Adipocyte (in vitro differentiated cells): ENCODE measurements around the gene SDHC.
A peak's percentile ranks its signal among the peaks of the same experiment; 100 is the strongest.

Experiments used
- DNase-seq: peaks from one replicate; pipeline ENCODE4 v3.0.0-alpha.2; 2015; ENCODE audit warnings: low read depth
- H3K27me3 ChIP-seq: replicated peaks from 2 replicates; pipeline ENCODE4 v1.7.0; 2013; ENCODE audit warnings: mild to moderate bottlenecking, low read length, moderate library complexity; ENCODE audit not compliant: control insufficient read depth, insufficient read depth
- H3K36me3 ChIP-seq: 2 replicates; pipeline ENCODE4 v1.7.0; 2013; ENCODE audit warnings: low read length, mild to moderate bottlenecking, moderate library complexity; ENCODE audit not compliant: control insufficient read depth, insufficient read depth, severe bottlenecking
- H3K4me1 ChIP-seq: 2 replicates; pipeline ENCODE4 v1.7.0; 2013; ENCODE audit warnings: mild to moderate bottlenecking, low read length, moderate library complexity; ENCODE audit not compliant: control insufficient read depth, insufficient read depth
- H3K4me3 ChIP-seq: 2 replicates; pipeline ENCODE4 v1.7.0; 2013; ENCODE audit warnings: mild to moderate bottlenecking, low read length, moderate library complexity
- H3K9ac ChIP-seq: 2 replicates; pipeline ENCODE4 v1.7.0; 2013; ENCODE audit warnings: mild to moderate bottlenecking, low read length, moderate library complexity
- H3K9me3 ChIP-seq: 2 replicates; pipeline ENCODE4 v1.7.0; 2013; ENCODE audit warnings: mild to moderate bottlenecking, low read length, moderate library complexity; ENCODE audit not compliant: control insufficient read depth

The SDHC gene

GRCh38 chr1:161357073-161357472, 42.9 kb downstream of the SDHC start:
- Histone ChIP-seq H3K36me3 (peaks cover 18% of the 10 kb centered on the region), H3K4me3 (no peak overlapping the region), H3K27me3 (no peaks in the 10 kb centered on the region), H3K9ac (no peak overlapping the region), H3K9me3 (no peaks in the 10 kb centered on the region), H3K4me1 (no peaks in the 10 kb centered on the region)
- DNase-seq: no peak

- Histone ChIP-seq H3K9me3 (no peaks in the 10 kb centered on the region), H3K27me3 (no peaks in the 10 kb centered on the region), H3K36me3 (peaks cover 30% of the 10 kb centered on the region), H3K4me1 (no peaks in the 10 kb centered on the region), H3K4me3 (no peak overlapping the region), H3K9ac (no peak overlapping the region)
- no peak for DNase-seq
Observed at GRCh38 chr1:161359291-161359690, 45.1 kb downstream of the SDHC start.

- Histone ChIP-seq H3K36me3 (peaks cover 41% of the 10 kb centered on the region), H3K9me3 (no peaks in the 10 kb centered on the region), H3K27me3 (no peaks in the 10 kb centered on the region), H3K9ac (no peak overlapping the region), H3K4me1 (peaks cover 5% of the 10 kb centered on the region), H3K4me3 (no peak overlapping the region)
- DNase-seq: no peak
Observed at GRCh38 chr1:161364332-161364731, 50.2 kb downstream of the SDHC start.

- Histone ChIP-seq H3K4me3 (no peak overlapping the region), H3K36me3 (peaks cover 41% of the 10 kb centered on the region), H3K27me3 (no peaks in the 10 kb centered on the region), H3K4me1 (peaks cover 5% of the 10 kb centered on the region), H3K9ac (no peak overlapping the region), H3K9me3 (no peaks in the 10 kb centered on the region)
- DNase-seq: no peak
Observed at GRCh38 chr1:161365207-161365606, 51.0 kb downstream of the SDHC start.

GRCh38 chr1:161367684-161368400, 53.7 kb downstream of the SDHC start, which contains the start of gene CFAP126:
Gene CFAP126, minus strand, starts transcription at chr1:161367876. Its CDS starts 8 bp downstream, at chr1:161367868.
- peaks cover 35% of the 10 kb centered on the region for H3K36me3 ChIP-seq
- no peak within 1 kb of the TSS for H3K4me3 ChIP-seq
- H3K9ac ChIP-seq: peak within 1 kb of the TSS; percentile 43
- peak; percentile 50 for DNase-seq
- no peaks in the 10 kb centered on the region for H3K9me3 ChIP-seq
- H3K4me1 ChIP-seq: peaks cover 5% of the 10 kb centered on the region
- no peaks in the 10 kb centered on the region for H3K27me3 ChIP-seq

- Histone ChIP-seq H3K9ac (no peak overlapping the region), H3K9me3 (no peaks in the 10 kb centered on the region), H3K4me3 (no peak overlapping the region), H3K36me3 (no peaks in the 10 kb centered on the region), H3K4me1 (no peaks in the 10 kb centered on the region), H3K27me3 (no peaks in the 10 kb centered on the region)
- no peak for DNase-seq
Observed at GRCh38 chr1:161373442-161373841, 59.3 kb downstream of the SDHC start.

GRCh38 chr1:161374373-161374772, 60.2 kb downstream of the SDHC start:
- no peak overlapping the region for H3K9ac ChIP-seq
- no peak overlapping the region for H3K4me3 ChIP-seq
- no peaks in the 10 kb centered on the region for H3K4me1 ChIP-seq
- H3K9me3 ChIP-seq: no peaks in the 10 kb centered on the region
- no peaks in the 10 kb centered on the region for H3K36me3 ChIP-seq
- no peaks in the 10 kb centered on the region for H3K27me3 ChIP-seq
- DNase-seq: no peak

- Histone ChIP-seq H3K9me3 (no peaks in the 10 kb centered on the region), H3K9ac (no peak overlapping the region), H3K27me3 (no peaks in the 10 kb centered on the region), H3K36me3 (no peaks in the 10 kb centered on the region), H3K4me3 (no peak overlapping the region), H3K4me1 (peaks cover 13% of the 10 kb centered on the region)
- no peak for DNase-seq
Observed at GRCh38 chr1:161378014-161378413, 63.8 kb downstream of the SDHC start.

- H3K4me1 ChIP-seq: peaks cover 23% of the 10 kb centered on the region
- no peaks in the 10 kb centered on the region for H3K9me3 ChIP-seq
- no peaks in the 10 kb centered on the region for H3K27me3 ChIP-seq
- H3K36me3 ChIP-seq: no peaks in the 10 kb centered on the region
- peak overlapping the region; percentile 76 for H3K4me3 ChIP-seq
- peak overlapping the region; percentile 79 for H3K9ac ChIP-seq
- no peak for DNase-seq
Observed at GRCh38 chr1:161379071-161379470, 64.9 kb downstream of the SDHC start.

- no peaks in the 10 kb centered on the region for H3K36me3 ChIP-seq
- H3K4me3 ChIP-seq: no peak overlapping the region
- no peak for DNase-seq
- peaks cover 28% of the 10 kb centered on the region for H3K4me1 ChIP-seq
- H3K27me3 ChIP-seq: no peaks in the 10 kb centered on the region
- H3K9me3 ChIP-seq: no peaks in the 10 kb centered on the region
- peak overlapping the region; percentile 64 for H3K9ac ChIP-seq
Observed at GRCh38 chr1:161381707-161382106, 67.5 kb downstream of the SDHC start.

- Histone ChIP-seq H3K9ac (peak overlapping the region; percentile 62), H3K9me3 (no peaks in the 10 kb centered on the region), H3K27me3 (no peaks in the 10 kb centered on the region), H3K4me3 (peak overlapping the region; percentile 33), H3K4me1 (peaks cover 28% of the 10 kb centered on the region), H3K36me3 (no peaks in the 10 kb centered on the region)
- DNase-seq: peak; percentile 88
Observed at GRCh38 chr1:161382214-161383019, 68.2 kb downstream of the SDHC start.
